Spinal cord (tissue), 10 donors: ENCODE measurements around the gene DSC3. TPM values are rescaled to one million over a fixed set of nuclear protein-coding genes. Genes with fewer than 3 reads are reported as not detected.

ENCODE experiments used
- DNase-seq, 6 donors: peaks; one replicate each; pipeline versions ENCODE4 v3.0.0 to v3.0.0-alpha.2; 2013 to 2015; ENCODE audit warnings: low spot score in 6 of 6, low read depth in 4 of 6
- H3K27ac ChIP-seq: one replicate; pipeline ENCODE4 v1.5.1; 2013; ENCODE audit warnings: low read depth, low read length, control low read depth
- H3K27me3 ChIP-seq: one replicate; pipeline ENCODE4 v1.6.1; 2013; ENCODE audit warnings: low read length; ENCODE audit not compliant: control insufficient read depth, insufficient read depth
- H3K36me3 ChIP-seq: one replicate; pipeline ENCODE4 v1.6.1; 2013; ENCODE audit warnings: low read length; ENCODE audit not compliant: control insufficient read depth, insufficient read depth
- H3K4me1 ChIP-seq: one replicate; pipeline ENCODE4 v1.6.1; 2013; ENCODE audit warnings: low read length; ENCODE audit not compliant: control insufficient read depth, insufficient read depth
- H3K4me3 ChIP-seq: one replicate; pipeline ENCODE4 v1.5.1; 2013; ENCODE audit warnings: low read depth, low read length, control low read depth
- H3K9me3 ChIP-seq: one replicate; pipeline ENCODE4 v1.6.1; 2013; ENCODE audit warnings: low read length; ENCODE audit not compliant: control insufficient read depth, insufficient read depth
- WGBS: methylation state at CpG from one replicate; pipeline ENCODE4 v1.1.5; 2013; ENCODE audit warnings: missing lambda C conversion rate; ENCODE audit not compliant: insufficient coverage; 5-methylcytosine and 5-hydroxymethylcytosine counted together
- long read RNA-seq, 4 donors: transcript quantifications; one replicate each; lab custom pipeline, GENCODE V29; 2026
- polyA plus RNA-seq, 2 donors: library from polyadenylated mRNA; unstranded; fragments of 120-200 nt; gene quantifications; one replicate each; pipeline ENCODE4 v1.2.1, GENCODE V29; 2013; ENCODE audit not compliant: insufficient read length in 2 of 2
- total RNA-seq, 2 donors: library from RNA; depleted of rRNA in 1 of 2; stranded (reverse); fragments of 120-200 nt in 1 of 2; fragments of >200 nt in 1 of 2; gene quantifications; one replicate each; pipeline versions ENCODE4 v1.2.3 to v1.2.4, GENCODE V29; 2013 to 2014
- donor health status: healthy.

DSC3 gene
- total RNA-seq (1 to 10 TPM; 2.6 to 9.5 TPM), polyA plus RNA-seq (under 1 TPM; 0.05 to 0.78 TPM)
- long read RNA-seq, donor 1, result 0 reads
- long read RNA-seq, donor 2, result 0 reads
- long read RNA-seq, donor 3, result 0 reads
- long read RNA-seq, donor 4, result 0 reads

GRCh38 chr18:31042406-31043181, at the start of gene DSC3:
TSS of gene DSC3 (minus strand) at chr18:31042742. CDS start at chr18:31042660, 82 bp downstream.
- H3K27me3 ChIP-seq, result peaks cover 51% of the 10 kb centered on the region
- peak in 2 of 6 donors; percentile 46 to 54 for DNase-seq
- whole genome bisulfite sequencing, result under 1% methylated on average over 73 of the region's 73 CpGs

GRCh38 chr18:31091350-31091749, 48.8 kb upstream of the DSC3 start:
- Histone ChIP-seq H3K36me3 (no peaks in the 10 kb centered on the region), H3K27ac (no peak overlapping the region), H3K4me3 (no peak overlapping the region), H3K9me3 (no peaks in the 10 kb centered on the region), H3K27me3 (no peaks in the 10 kb centered on the region), H3K4me1 (no peaks in the 10 kb centered on the region)
- no CpG with 5 or more reads among the region's 1 CpG for WGBS
- DNase-seq, result no peak

More at GRCh38 chr18:31042406-31043181, at the start of gene DSC3:
- H3K9me3 ChIP-seq, result no peaks in the 10 kb centered on the region
- H3K27ac ChIP-seq, result no peak within 1 kb of the TSS
- peaks cover 20% of the 10 kb centered on the region for H3K4me1 ChIP-seq
- H3K4me3 ChIP-seq, result peak within 1 kb of the TSS; percentile 30
- no peaks in the 10 kb centered on the region for H3K36me3 ChIP-seq

GRCh38 chr18:31088532-31088931, 46.0 kb upstream of the DSC3 start:
- 86% methylated on average over 2 of the region's 3 CpGs for WGBS
- Histone ChIP-seq H3K9me3 (no peaks in the 10 kb centered on the region), H3K27ac (no peak overlapping the region), H3K36me3 (no peaks in the 10 kb centered on the region), H3K27me3 (no peaks in the 10 kb centered on the region), H3K4me1 (no peaks in the 10 kb centered on the region), H3K4me3 (no peak overlapping the region)
- DNase-seq, result no peak

GRCh38 chr18:31079973-31080372, 37.4 kb upstream of the DSC3 start:
- WGBS, result 80% methylated on average over 1 of the region's 3 CpGs
- Histone ChIP-seq H3K36me3 (no peaks in the 10 kb centered on the region), H3K4me3 (no peak overlapping the region), H3K4me1 (no peaks in the 10 kb centered on the region), H3K9me3 (no peaks in the 10 kb centered on the region), H3K27ac (no peak overlapping the region), H3K27me3 (no peaks in the 10 kb centered on the region)
- no peak for DNase-seq

- no peaks in the 10 kb centered on the region for H3K36me3 ChIP-seq
- H3K4me3 ChIP-seq, result no peak overlapping the region
- no peak overlapping the region for H3K27ac ChIP-seq
- no peak for DNase-seq
- WGBS, result 100% methylated on average over 1 of the region's 1 CpG
- no peaks in the 10 kb centered on the region for H3K27me3 ChIP-seq
- H3K9me3 ChIP-seq, result no peaks in the 10 kb centered on the region
- no peaks in the 10 kb centered on the region for H3K4me1 ChIP-seq
Measured at GRCh38 chr18:31077878-31078277, 35.3 kb upstream of the DSC3 start.

- Histone ChIP-seq H3K36me3 (no peaks in the 10 kb centered on the region), H3K27me3 (no peaks in the 10 kb centered on the region), H3K27ac (no peak overlapping the region), H3K9me3 (no peaks in the 10 kb centered on the region), H3K4me1 (no peaks in the 10 kb centered on the region), H3K4me3 (no peak overlapping the region)
- WGBS, result 100% methylated on average over 1 of the region's 4 CpGs
- DNase-seq, result no peak
Measured at GRCh38 chr18:31072175-31072574, 29.6 kb upstream of the DSC3 start.

GRCh38 chr18:31070206-31070605, 27.7 kb upstream of the DSC3 start:
- Histone ChIP-seq H3K27me3 (no peaks in the 10 kb centered on the region), H3K36me3 (no peaks in the 10 kb centered on the region), H3K9me3 (no peaks in the 10 kb centered on the region), H3K4me1 (no peaks in the 10 kb centered on the region), H3K27ac (no peak overlapping the region), H3K4me3 (no peak overlapping the region)
- no peak for DNase-seq
- WGBS, result 80% methylated on average over 1 of the region's 3 CpGs

- H3K27me3 ChIP-seq, result no peaks in the 10 kb centered on the region
- no peak overlapping the region for H3K4me3 ChIP-seq
- H3K36me3 ChIP-seq, result no peaks in the 10 kb centered on the region
- DNase-seq, result no peak
- no CpG with 5 or more reads among the region's 1 CpG for WGBS
- no peaks in the 10 kb centered on the region for H3K4me1 ChIP-seq
- H3K27ac ChIP-seq, result no peak overlapping the region
- H3K9me3 ChIP-seq, result no peaks in the 10 kb centered on the region
Measured at GRCh38 chr18:31066266-31066665, 23.7 kb upstream of the DSC3 start.

- Histone ChIP-seq H3K36me3 (no peaks in the 10 kb centered on the region), H3K9me3 (no peaks in the 10 kb centered on the region), H3K27me3 (no peaks in the 10 kb centered on the region), H3K4me1 (no peaks in the 10 kb centered on the region), H3K27ac (no peak overlapping the region), H3K4me3 (no peak overlapping the region)
- 74% methylated on average over 3 of the region's 6 CpGs for WGBS
- DNase-seq, result peak in 2 of 6 donors; percentile 24 to 28
Measured at GRCh38 chr18:31065036-31065773, 22.7 kb upstream of the DSC3 start.
